ENCODE results near the gene TMEM119.

TMEM119 gene, protein sequence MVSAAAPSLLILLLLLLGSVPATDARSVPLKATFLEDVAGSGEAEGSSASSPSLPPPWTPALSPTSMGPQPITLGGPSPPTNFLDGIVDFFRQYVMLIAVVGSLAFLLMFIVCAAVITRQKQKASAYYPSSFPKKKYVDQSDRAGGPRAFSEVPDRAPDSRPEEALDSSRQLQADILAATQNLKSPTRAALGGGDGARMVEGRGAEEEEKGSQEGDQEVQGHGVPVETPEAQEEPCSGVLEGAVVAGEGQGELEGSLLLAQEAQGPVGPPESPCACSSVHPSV

DNA sequence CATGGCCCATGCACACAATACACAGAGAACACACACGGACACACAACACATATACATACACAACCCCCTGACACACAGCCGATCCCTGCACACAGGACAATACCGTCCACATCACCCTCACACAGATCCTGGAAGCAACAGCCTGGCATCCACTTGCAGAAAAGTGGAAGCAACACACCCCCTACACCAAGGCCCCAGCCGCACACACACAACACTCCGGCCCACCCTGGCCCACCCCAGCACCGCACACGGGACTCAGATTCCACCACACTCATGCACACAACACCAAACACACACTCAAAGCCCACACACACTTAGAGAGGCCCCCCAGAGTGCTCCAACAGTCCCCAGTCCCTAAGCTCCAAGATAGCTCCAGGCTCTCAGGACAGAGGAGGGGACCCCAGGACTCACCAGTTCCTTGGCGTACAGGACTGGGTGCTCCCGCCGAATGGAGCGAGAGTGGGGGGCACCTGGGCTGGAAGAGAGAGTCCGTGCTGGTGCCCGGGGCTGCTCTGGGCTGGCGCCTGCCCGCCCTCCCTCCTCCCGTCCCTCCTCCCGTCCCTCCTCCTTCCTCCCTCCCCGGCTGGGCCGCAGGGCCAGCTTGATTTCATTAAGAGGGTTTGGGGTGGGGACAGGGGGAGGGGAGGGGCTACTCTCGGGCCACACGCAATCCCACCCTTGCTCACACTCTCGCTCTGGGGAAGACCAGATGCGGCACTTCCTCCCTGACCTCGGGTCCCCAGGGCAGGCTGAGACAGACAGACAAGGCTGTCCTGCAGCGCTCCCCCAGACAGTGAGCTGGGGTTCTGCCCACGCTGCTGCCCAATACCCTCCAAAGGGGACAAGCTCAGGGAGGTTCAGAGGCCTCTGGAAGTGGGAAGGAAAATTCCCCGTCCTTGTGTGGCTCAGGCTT is at the start of gene TMEM119:
Gene TMEM119, minus strand, starts transcription at position 526 of the 913 bp plus-strand sequence. CDS start 5,701 bp downstream, outside the sequence.
- DNase-seq = peak; percentile 46

DNA sequence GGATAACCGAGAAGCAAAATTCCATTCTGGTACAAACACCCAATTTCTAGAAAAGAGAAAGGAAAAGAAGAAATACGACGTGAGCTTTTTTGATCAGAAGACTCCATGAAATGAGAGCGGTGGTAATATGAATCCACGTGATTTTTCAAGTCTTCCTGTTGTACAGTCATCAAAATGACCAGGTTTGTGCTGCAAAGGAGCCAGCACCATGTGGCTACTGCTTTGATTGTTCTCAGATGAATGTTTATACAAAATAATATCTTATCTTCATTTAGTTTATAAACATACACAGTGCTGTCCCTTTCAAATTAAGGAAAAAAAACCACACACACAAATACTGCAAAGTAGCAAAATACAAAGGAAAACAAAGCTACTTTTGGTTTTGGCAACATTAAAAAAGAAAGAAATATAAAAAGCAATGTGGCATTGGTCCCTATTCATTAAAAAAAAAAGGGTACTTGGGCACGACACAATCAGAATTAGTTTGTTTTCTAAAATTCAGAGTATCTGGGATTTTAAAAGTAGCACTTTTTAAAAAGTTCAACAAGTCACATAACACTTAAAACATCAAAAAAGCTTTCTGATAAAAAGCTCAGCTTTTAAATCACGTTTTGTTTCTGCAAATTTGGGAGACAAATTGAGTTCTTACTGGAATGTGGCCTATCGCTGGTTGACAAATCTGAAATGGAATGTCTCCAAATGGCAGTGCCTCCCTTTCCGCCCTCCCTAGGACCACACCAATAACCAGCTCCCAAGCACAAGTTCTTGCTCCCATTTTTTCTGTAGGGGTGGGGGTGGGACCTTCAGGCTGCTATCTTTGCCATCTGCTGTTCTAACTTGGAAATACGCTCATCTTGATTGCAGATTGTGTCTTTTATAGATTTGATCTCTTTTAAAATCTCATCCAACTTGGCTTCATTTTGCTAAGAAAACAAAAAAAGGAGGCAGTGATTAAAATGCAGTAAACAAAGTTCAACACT is 49.0 kb upstream of the TMEM119 start:
- no peak for DNase-seq

DNA sequence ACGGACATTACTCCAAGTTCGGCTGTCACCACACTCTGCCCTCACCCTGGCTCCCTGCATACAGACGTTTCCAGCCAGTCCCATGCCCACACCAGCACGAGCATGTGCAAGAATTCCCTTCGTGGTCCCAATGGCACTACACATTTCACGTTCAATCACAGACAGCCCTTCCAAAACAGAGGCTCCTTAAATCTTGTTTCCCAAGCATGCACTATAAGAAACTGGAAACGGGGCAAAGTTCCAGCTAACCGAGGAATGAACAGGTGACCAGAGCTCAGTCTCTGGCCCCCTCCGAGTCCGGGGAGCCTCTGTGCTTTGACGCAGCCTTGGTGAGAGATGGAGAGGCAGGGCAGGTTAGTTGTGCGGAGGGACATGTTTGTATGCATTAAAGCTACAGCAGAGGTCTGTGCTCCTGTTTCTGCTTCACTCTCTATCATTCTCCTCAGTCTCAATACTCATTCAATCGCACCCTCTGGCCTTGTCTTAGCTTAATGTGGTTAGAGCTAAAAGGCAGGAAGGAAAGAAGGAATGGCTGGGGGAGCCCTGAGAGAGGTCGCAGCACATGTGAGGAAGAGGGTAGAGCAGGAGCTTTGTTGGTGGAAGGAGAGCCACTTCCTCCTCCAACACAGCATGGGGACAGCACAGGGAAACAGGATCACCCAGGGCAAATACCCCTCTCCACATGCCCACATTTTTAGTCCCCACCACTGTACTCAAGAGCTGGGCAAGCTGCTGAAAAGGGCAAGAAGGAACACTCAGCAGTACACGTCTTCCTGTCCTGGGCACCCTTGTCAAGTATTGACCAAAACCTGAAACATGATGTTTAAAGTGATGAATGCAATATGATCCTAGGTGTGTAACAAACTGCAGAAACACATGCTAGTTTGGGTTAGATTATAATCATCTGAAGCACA is 48.1 kb upstream of the TMEM119 start:
- DNase-seq = no peak

DNA sequence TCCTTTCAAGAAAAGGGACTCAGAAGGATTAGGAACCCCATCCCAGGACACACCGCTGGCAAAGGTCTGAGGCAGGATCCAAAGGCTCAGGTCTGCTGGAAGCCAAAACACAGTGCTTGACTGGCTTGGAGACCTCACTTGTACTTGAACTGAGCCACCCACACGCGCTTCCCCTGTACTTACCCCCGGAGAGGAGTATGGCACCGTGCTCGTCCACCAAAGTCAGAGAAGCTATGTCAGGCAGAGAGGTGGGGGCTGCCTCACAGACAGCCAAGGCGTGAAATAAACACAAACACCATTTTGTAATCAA is 46.9 kb upstream of the TMEM119 start:
- DNase-seq = no peak

DNA sequence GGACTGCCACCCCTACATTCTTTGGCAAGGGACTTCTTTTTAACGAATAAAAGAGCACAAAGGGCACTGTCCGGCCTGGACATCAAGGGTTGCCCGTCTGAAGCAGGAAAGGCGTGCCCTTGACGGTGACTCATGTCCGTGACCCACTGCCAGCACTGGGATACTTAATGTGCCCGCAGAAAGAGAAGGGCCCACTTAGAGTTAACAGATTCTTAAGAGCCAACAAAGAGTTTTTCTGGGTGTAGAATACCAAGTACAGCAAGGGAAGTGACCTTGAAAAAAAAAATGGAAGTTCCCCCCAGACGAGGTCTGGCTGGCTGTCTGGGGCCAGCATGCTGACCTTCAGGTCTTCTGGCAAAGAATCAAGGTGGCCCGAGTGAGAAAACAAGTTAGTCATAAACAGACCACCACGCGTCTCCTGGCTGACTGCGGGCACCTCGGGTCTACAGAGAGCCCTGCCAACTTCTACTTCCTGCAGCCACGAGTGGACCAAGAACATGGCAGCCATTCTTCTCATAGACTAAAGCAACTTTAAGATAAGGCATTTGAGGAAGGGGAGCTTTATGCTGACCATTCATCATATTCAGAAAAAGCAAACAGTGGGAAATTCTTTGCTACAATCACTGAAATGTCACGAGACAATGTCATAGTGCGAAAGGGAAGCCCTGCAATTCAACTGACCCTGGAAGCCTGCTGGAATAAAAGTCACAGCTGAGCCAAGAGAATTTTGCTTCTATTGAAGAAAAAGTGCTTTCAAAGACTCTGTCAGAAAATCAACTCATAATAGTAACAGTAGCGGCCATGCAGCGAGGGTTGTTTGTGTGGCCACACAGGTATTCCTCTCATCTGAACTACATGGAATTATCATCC is 46.3 kb upstream of the TMEM119 start:
- DNase-seq = no peak

DNA sequence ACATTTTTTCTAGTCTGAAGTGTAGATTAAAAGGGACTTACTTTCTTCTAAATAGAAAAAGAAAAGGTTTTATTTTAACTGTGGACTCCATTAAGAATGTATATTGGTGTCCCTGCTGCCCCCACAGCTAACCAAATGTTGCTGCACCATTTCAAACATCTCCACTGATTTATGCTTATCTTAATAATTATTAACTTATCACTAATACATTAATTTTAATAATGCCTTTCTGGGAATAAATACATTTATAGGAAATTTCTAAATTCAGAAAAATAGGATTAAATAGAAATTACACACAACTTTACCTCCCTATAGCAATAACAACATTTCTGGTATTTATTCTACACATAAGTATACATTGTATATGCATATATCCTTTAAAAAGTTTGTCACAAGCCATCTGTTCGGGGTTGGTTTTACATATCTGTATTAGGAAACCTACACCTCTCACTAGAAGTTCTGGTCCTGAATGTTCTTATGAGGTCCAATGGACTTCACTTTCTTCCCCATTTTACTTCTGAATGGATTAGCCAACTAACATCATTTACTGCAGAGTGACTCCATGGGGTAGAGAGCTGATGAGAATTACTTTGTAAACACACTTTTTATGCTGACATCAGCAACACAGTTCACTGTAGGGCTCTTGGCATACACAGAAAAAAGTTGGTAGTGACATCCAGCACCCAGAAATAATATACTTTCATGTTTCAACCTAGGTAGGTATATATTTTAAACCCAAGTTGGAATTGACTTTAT is 45.2 kb upstream of the TMEM119 start:
- DNase-seq = no peak

DNA sequence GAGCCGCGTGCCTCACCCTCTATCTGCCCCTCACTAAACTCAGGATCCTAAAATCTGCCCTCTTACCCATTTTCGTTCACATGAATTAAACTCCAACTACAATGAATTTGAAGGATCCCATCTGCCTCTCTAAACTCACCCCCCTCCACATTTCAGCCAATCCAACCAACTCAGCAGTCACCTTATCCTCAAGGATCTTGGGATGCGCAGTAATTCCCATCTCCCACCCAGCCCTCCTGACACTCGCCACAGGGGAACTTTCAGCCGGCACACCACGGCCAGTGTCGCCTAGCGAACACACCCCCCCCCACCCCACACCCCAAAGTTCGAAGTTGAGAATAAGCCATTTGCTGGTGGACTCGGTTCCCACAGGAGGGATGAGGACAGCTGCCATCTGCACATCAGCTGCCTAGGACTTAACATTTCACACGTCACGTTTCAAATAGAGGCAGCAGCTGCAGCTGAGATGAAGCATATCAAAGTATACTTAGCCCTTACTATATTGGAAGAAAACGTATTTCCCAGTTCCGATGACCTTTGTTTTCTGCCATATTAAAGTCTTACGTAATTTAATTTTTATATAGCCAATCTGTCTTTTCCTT is 44.5 kb upstream of the TMEM119 start:
- DNase-seq = no peak

DNA sequence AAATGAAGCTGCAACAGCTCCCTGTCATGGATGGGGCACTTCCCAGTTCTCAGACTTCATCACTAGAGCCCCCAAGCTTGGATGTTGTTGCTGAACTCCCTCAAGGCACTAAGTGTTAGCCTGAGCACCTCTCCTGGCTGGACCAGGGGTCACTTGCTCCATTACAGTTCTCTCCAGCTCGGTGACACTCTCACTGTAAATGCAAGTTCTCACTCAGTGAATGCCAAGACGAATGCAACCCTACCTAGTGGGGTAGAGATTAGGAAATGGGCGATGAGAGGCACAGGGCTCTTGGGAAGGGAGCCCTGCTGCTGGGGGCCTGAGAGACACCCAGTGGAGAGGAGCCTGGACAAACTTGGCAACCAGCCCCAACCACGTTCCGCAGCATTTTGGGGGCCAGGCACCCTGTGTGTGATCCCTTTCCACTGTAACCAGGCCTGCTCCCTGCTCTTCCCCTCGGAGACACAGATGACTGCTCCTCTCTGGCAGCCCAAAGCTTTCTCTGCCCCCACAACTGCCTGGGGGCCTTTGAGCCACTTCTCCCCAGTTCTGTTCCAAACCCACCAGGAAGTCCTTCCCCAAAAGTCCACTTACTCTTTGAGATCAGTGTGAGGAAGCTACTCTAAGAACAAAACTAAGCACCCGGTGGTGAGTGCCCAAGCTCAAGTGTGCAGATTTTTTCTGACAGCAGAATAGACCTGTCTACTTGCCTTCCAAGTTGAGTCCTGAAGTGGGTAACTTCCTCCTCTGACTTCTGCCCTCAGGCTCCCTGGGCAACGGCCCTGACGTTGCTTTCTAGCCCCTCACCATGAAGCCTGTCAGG is 43.8 kb upstream of the TMEM119 start:
- DNase-seq = no peak

DNA sequence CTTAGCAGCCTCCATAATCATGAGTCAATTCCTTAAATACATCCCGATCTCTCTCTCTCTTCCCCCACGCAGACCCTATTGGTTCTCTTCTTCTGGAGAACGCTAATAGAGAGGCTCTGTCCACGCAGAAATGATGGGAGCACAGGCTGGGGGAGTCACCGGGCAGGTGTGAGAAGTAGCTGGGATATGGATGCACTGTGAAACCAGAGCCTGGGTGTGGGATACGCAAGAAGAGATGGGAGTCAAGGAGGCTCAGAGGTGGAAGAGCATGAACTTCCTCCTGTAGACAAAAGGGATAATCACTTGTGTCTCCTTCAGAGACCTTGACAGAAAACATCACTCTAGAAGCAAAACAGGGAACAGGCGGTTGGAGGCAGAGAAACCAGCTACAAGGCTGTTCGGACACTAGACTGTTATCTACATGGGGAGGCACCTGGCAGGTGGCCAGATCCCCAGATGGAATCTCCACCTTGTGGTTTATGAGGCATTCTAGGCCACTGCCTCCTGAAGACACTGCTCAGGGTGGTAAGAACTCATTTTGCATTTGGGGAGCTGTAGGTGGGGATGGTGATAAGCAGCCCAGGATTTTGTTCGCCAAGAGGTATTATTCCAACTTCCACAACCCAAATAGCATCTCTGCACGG is 43.0 kb upstream of the TMEM119 start:
- peak; percentile 49 for DNase-seq

DNA sequence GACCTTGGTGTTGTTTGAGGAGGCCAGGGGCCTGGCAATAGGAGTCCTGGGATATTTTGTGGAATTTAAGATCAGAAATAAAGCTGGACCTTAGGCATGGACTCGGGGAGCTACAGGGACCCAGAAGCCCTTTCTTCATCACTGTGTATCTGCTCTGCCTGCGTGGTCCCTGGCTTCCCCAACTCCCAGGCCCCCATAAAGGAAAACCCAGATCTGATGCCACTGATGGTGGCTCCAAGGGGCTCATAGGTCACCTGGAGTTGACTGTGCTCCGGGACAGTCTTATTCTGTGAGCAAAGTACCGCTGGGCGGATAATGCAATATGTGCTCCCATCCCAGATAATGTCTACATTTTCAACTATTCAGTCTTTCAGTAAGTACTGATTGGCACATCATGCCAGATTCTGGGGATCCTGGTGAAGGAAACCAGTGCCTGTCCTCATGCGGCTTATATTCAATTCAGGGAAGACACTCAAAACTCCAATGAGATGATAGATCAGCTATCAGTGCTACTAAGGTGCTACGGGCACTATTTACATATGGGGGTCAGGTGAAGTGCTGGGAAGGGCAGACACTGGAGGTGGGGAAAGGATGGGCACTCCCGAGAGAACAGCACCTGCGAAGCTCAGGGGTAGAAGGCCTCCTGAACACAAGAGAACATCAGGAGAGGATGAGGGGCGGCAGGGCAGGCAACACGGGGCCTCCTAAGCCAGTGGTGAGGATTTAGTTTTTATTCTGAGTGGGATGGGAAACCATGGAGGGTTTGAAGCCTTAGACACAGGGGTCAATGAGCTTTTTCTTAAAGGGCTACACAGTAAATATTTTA is 41.3 kb upstream of the TMEM119 start:
- DNase-seq = no peak

DNA sequence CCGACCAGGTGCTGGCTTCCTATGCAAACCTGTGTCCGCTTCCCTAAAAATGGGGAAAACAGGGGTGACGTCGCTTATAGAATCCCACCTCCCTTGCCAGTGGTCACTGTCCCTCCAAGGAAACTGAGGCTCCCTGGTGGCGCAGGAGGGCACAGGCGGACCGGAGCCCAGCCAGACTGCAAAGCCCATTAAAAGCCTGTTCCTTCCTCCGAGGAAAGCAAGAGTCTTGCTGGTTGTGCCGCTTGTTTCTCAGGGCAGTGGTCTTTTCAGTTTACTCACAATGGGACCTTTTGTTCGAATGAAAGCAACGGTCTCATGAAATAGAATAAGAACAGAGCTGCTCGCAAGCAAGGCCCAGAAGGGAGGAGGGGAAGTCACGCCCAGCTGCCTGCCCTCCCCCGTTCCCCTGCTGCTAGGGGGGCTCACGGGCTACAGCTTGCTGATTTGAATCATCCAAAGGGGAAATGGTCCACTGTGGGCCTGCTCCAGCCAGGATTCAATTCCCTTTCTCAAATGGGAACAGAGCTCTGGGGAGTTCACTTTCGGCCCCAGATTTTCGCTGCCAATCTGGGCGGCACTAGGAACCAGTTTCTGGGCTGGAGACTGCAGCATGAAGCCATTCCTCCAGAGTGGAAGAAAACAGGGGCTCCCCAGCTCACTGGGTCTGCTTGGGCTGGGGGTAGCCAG is 40.4 kb upstream of the TMEM119 start:
- DNase-seq = no peak

DNA sequence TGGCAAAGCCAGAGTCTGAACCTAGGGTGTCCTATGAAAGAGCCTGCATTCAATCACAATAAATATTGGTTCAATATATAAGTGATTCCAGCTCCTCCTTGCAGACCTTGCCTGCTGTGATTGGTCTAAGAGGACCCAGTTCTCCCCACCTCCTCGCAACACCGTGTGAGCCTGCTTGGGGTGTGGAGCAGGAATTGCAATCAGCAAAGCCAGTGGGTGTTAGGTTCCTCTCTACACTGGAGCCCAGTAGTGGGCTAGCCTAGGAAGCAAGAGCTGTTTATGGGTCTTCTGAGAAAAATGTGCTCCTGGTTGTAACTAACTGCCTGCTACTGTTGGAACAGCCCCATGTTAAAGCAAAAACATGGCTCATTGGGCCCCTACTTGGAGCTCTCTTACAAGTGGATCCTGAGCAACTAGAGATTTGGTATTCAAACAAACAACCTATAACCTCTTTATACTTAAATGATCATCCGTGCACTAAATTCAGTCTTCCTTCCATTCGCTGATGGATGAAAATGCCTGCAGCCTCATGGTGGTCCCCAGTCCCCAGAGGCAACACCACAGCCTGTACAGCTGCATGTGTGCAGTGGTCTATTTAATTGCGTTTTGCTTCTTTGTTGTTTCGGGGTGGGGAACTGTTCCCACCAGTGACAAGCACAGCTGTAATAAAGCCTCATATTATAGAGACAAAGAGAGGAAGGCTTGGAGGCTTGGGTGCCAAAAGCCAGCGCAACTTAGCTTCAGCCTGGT is 39.5 kb upstream of the TMEM119 start:
- no peak for DNase-seq

DNA sequence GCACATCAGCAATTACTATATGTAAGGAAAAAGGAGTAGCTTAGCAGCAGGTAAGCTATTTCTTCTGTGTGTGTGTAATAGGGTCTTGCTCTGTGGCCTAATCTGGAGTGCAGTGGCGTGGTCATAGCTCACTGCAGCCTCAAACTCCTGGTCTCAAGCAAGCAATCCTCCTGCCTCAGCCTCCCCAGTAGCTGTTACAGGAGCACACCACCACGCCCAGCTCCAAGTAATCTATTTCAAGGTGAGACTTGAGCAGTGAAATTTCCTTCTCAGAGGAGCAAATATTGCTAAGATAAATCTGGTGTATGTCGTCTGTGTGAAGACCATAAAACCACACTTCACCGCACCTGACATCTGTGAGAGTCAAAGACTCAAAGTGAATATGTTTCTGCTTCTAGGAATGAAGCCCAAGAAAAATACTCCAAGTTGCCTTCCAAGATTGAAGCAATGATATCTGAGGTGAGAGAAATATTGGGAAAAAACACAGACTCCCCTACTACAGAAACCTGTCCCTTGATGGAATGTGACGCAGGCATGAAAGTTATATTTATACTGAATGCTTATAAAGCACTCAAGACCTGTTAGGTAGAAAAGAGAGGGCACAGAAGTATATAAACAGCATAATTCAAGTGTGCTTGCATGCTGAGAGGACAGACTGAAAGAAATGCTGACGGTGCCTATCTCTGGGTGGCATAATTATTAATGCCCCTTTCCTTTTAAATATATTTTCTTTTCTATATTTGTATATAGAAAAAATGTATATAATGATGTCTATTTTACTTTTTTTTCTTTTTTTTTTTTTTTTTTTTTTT is 38.3 kb upstream of the TMEM119 start:
- no peak for DNase-seq

DNA sequence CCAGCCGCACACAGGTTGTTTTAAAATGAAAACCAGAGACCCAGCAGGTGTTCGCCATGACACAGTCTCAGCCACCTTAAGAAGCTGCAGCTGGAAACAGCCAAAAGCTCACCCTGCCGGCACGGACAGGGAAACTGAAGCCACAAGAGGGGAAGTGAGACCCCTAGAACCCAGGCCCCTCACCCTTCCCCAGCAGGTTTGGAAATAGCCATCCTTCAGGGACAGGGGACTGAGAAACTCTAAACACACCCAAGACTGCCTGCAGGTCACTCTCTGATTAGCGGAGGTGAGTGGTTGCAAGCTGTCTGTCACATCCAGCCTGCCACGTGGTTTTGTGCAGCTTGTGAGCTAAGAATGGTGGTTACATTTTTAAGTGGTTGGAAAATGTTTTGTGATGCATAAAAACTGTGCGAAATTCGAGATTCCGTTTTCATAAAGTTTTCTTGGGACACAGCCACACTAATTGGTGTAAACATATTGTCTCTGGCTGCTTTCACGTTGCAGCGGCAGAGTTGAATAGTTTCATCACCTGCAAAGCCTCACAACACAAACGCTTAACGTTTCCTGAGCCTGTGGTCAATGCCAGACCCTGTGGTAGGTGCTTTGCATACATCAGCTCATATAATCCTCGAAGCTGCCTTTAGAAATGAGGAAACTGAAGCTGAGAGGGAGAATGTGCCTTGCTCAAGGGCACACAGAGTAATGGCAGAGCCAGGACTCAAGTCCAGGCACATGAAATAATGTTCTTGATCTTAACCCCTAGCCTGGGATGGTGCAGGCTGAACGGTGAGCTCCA is 37.5 kb upstream of the TMEM119 start:
- DNase-seq = no peak
